IPS-NIHi11 (cell line): ENCODE results near the gene MMP28.
"Not testable (repeated sequence)": the region's sequence is repeated elsewhere in the genome, so short reads cannot be mapped to it uniquely, and the experiment has no call there.

Experiments
- DNase-seq: peaks from one replicate; pipeline ENCODE4 v3.0.0; 2012; ENCODE audit warnings: mixed read lengths, low spot score

MMP28 gene

DNA sequence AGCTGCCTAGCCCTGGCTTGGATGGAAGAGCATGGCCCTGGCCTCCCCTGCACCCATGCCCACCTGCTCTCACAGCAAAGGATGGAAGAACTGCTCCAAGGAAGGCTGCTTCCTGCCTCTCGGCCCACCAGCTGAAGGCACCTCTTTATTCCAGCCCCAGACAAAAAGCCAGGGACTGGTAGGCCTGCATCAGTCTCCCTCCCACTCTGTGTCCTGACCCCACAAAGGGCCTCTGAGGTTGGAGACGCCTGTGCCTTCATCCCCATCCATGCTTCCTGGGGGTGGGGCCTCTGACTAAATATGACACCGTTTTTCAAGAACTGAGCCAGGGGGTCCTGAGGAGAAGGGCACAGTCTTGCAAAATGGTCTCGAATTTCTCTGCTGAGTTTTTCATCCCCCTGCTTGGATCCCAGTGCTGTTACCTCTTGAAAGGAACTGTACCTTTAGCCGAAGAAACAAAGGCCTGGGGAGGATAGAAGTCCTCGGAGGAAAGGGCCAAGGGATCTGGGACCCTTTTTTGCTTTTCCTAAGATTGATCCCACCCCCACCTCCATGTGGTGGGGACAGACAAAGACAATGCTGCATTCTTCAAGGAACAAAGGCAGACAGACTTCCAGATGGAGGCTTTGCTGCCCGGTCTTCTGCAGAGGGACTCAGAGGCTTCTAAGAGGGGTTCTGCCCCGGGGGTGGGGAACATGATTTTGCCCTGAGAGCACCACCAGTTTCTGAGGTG, 29.5 kb downstream of the MMP28 start:
- no peak for DNase-seq

DNA sequence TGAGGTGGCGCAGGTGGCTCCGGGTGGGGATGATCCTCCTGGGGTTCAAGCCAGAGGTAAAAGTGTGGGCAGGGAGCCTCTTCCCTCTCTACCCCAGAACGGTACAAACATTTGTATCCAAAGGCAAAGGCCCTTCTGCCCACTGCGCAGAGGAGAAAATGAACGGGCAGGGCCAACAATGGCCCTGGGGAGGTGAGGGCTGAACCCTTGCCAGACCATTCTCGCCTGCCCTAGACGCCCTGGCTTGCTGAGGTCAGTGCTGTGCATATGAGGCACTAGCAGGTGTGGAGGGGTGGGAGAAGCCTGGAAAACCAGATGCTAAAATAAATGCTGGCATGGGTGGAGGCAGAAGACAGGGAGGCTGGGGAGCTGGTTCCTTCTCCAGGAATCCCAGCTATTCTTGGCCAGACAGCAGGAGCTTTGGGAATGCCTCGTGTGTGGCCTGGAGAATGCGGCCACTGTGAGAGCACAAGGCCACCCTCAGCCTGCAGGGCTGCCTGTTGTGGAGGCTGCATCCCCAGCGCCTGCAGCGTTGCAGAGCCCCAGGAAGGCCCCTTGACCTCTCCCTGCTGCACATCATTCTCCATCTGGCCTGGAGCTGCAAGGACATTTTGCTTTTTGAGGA, 30.2 kb downstream of the MMP28 start:
- no peak for DNase-seq

DNA sequence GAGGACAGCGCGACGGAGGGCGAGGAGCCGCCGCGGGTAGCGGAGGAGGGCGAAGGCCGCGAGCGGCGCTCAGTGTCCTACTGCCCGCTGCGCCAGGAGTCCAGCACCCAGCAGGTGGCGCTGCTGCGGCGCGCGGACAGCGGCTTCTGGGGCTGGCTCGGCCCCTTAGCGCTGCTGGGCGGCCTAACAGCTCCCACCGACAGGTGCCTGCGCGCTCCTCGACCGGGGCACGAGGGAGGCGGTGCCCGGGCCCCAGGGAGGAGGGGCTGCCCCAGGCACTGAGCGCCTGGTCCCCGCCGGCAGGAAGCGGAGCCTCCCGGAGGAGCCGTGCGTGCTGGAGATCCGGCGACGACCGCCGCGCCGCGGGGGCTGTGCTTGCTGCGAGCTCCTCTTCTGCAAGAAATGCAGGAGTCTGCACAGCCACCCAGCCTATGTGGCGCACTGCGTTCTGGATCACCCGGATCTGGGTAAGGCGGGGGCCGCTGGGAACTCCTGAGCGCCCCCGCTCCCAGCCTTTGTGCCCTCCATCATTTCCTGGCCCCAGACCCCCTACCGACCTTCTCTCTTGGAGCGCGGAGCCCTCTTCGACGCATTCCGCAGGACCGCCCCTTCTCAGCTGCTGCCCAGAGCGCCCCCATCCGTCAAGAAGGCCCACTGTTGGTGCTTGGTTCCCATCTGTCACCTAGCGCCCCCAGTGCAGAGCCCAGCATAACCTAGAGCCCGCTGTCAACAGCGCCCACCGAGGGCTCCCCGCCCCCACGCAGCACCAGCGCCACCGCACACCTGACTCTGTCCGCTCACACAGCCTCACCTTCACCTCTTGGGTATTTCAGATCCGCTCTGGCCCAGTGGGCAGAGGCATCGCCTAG, 31.1 kb downstream of the MMP28 start:
- peak; percentile 99 for DNase-seq

DNA sequence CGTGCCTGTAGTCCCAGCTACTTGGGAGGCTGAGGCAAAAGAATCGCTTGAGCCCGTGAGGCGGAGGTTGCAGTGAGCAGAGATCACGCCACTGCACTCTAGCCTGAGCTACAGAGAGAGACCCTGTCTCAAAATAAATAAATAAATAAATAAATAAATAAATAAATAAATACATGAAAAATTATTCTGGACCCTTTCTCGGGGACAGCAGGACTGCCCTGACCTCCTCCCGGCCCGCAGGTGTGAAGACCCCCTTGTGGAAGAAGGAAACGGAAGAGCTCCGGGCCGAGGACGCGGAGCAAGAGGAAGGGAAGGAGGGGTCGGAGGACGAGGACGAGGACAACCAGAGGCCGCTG, 31.7 kb downstream of the MMP28 start:
- DNase-seq: no peak

DNA sequence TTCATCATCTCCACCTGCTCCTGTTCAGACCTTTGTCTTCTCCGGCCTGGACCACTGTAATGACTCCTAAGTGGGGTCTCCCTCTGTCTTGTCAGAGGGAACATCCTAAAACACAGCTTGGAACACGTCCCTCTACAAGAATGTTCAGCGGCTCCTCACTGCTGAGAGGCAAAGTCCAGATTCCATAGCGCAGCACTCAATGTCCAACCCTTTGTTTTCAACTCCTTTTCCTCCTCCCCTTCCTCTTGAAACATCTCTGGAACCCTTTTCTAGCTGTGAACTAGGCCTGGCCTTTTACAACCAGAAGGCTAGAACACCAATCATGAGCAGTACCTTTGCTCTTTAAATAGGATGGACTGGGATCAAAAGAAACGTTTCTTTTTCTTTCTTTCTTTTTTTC, 33.8 kb downstream of the MMP28 start:
- DNase-seq: no peak

DNA sequence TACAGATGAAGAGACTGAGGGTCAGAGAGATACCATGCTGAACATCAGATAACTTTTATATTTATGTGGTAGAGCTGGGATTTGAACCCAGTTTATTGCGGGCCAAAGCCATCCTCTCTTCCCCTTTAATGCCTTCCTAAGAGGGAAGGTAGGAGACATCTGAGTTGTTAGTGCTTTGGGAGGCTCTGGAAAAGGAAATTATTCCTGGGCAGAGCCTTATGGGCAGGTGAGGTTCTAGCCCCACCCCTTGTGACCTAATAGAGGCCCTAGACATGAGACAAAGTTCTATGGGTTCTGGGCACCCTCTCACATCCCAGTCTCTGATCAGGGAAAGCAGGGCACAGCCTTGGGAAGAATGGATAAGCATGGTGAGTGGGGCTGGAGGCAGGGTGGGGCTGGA, 34.9 kb downstream of the MMP28 start, which contains the start of gene C17orf50:
Gene C17orf50, plus strand, starts transcription at position 301 of the 400 bp plus-strand sequence. Its CDS starts 55 bp downstream, at position 356.
- no peak for DNase-seq

DNA sequence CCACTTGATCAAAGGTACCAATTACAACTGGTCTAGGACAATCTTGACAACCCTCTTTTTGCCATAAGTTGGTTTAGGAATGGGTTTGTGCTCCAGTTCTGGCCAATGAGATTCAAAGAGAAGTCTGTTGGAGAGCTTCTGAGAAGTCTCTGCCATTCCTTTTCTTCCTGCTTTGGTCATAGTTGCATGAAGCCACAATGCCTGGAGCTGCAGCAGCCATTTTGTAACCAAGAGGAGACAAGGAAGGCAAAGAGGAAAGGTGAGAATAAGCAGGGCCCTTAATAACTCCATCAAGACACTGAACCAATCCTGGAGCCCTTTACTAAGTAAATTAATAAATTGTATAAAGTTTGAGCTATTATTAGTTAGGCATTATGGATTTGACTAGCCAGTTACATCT, 38.2 kb downstream of the MMP28 start:
- DNase-seq: no peak

DNA sequence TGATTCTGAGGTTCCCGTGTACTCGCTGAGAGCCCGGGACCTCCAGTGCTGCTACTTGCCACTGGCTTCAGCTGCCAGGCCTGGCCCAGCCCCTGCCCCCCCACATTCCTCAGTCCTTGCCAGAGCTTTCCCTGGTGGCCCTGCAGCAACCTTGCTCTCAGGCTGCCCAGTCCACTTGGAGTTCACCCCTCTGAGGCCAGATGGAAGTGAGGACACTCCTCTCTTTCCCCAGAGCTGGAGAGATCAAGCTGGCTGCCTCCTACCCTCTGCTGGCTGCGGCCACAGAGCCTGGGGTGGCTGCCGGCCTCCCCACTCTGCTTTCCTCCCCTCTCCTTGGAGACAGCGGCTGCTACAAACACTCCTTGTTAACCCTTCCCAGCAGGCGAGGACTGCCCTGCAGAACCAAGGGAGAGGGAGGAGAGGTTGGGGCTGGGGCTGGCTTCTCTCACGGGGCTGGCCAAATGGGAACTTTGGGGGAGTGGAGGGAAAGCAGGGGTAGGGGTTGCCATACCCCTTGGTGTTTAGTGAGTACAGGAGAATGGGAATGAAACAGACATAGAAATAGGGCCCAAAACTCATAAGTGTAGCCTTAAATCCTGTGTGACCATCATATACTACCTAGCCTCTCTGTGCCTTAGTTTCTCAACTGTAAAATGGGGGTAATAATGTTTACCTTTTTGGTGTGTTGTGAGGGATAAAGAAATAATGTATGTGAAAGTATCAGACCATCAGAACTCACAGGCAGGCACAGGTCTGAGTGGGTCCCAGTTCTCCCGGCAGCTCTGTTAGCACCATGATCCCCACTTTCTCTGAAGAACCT, 42.3 kb downstream of the MMP28 start, which contains the start of gene GAS2L2:
Gene GAS2L2, minus strand, starts transcription at position 295 of the 820 bp plus-strand sequence. CDS start 389 bp downstream, outside the sequence.
- DNase-seq: no peak

DNA sequence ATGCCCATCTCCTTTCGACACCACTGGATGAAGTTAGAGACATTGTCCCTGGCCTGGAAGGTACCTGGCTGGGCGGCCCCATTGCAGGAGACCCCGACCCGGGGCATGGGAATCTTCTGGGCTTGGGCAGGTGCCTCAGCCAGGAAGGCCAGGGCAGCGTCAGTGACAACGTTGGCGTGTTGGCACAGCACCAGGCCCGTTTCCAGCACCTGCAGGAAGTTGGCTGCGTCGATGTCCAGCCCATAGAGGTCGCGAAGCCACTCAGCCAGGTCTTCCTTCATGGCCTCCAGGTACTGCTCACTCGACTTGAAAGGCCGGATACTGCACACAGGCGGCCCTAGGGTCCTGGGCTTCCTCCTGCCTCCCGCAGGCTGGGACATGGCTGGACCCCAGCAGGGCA, 43.0 kb downstream of the MMP28 start:
- DNase-seq: no peak

DNA sequence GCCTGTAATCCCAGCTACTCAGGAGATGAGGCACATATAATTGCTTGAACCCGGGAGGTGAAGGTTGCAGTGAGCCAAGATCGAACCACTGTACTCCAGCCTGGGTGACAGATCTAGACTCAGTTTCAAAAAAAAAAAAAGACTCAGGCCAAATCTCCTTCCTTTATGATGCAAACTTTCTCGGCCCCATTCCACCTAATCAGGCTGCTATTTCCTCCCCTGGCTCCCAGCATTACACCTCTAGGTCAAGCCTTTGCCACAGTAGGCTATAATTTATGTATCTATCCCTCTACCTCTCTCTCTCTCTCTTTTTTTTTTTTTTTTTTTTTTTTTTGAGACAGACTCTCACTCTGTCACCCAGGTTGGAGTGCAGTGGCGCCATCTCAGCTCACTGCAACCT, 43.9 kb downstream of the MMP28 start:
- DNase-seq: not testable (repeated sequence)

DNA sequence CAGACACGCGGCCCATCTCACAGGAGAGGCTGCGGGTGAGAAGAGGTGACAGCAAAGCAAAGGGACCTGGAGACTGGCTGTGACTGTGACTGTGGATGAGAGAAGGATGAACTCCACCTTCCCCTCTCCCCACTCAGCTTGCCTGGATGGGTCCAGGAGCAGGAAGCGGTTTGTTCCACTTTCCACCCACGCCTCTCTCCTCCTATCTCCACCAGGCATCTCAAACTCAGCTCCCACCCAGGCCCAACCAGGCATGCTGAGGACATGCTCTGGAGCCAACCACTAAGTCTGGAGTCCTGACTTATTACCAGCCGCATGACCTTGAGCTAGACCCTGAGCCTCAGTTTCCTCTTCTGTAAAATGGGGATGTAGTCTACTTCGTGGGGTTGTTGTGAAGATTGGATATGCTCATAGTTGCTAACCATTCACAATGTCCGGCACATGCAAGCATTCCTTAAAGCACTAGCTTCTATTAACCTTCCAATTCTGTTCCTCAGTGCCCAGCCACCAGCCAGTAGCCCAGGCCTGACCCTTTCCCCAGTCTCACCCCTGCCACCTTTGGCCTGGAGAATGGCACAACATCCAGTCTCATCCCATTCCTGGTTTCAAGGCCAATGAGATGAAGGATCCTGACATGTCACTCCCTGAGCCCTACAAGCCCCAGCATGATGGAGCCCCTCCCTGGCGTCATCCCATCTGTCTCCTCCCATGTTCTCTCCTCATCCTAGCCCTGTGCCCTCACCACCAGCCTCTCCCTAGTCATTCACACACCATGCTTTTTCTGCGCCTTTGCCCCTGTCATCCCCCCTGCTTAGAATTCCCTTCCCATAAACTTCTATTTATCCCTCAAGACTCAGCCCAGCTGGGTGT, 44.7 kb downstream of the MMP28 start:
- no peak for DNase-seq

DNA sequence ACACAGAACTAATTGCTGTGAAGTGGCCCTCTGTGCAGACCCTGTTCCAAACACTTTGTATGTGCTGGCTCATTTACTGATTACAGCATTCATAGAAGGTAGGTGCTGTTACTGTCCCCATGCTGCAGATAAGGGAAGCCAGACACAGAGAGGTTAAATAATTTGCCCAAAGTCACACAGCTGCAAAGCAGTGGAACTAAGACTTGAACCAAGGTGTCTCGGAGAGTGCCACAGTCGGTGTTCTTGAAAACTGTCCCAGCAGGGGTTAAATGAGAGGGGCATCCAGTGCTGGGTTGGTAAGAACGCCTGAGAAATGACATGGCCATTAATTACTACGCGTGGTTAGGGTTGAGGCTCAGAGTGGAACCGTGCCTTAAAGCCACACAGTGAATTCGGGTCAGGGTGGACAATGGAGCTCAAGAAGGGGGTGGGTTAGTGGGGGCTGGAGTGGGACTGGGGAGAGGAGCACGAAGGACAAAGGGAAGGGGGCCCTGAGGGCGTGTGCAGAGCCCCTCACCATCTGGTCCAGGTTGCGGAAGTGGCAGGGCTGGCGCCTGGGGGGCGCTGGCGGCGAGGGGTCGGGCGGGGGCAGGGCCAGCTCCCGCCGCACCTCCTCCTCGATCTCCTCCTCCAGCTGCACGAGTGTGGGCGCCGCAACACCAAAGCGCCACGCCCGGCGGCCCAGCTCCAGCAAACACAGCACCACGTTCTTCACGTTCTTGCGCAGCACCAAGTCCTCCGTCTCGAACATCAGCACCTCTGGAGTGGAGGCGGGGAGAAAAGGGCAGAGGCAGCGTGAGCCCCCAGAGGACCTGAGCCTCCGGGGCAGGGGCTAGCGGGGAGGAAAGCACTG, 45.7 kb downstream of the MMP28 start:
- DNase-seq: peak; percentile 69

DNA sequence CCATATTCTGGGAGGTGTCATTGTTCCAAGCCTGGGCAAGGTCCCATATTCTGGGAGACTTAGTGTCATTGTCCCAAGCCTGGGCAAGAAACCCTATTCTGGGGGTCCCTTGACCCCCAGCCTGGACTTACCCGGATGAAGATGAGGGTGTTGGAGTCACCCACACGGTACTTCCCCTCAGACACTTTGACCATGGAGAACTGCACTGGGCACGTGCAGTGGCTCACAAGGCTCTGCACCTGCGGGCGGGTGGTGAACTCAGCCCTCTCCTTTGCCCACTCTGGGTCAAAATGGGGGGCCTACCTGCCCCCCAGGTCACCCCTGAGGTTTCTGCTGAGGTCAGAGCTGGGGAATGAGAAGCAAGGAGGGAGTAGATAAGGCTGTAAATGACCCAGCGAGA, 46.5 kb downstream of the MMP28 start:
- DNase-seq: no peak

DNA sequence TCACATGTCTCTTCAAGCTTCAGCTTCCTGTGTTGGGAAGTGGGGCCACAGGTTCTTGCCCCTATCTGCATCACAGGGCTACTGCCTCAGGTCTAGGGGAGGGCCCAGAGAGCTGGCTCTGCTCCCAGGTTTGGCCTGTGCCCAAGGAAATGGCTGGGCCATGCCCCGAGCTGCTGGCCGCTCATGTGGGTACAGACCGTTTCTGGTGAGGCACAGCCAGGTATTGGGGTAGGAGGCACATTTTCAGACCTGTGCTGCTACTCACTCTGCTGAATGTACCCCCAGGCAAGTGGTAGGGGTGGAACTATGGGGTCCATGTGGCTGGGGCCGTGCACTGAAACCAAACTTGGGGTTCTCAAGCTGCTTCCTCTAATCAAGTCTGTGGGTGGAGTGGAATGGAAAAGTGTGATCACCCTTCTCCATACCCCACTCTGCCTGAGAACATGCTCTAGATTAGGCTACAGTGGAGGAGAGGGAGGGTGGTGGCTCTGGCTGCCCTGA, 47.0 kb downstream of the MMP28 start:
- DNase-seq: no peak

DNA sequence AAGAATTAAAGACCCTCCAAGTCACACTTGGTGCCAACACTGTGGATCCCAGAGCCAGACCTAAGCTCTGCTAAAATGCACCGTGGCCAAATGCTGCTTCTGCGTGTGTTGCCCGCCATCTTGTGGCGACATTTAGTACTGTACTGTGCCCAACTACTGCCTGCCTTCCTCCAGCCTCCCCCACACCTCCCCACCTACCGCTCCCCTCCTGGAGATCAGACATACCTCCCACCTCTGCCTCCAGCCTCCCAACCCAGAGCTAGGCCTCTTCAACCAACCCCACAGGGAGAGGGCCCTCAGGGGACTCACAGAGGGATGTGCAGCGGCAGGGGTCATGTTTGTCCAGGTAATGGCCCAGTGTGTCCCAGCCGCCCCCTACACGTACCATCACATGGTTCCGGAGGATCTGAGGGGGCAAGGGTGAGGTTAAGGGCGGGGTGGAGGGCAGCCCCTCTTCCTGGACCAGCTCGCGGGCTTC, 47.9 kb downstream of the MMP28 start:
- DNase-seq: peak; percentile 88

DNA sequence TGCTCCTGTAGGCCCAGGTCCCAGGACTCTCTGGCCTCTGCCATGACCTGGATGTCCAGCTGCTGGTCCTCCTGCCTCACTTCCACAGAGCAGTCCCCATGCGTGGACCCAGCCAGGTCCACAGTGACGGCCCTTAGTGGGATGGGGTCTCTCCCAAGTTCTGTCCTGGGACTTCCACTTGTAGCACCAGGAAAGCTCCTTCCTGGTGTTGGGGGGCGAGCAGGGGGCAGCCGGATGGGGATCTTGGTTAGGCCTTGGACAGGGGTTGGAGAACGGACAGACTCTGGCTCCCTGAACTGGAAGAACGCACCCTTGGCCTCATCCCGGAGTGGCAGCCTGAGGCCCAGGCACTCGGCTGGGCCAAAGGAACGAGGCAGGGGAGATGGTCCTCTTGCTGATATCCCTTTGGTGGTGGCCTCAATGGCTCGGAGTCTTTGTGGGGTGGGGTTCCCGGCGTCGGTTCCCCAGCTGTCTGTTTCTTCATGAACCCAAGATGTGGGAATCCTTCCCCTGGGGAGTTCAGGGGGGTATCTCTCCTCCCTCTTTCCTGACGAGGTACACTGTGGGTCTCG, 49.6 kb downstream of the MMP28 start:
- no peak for DNase-seq

DNA sequence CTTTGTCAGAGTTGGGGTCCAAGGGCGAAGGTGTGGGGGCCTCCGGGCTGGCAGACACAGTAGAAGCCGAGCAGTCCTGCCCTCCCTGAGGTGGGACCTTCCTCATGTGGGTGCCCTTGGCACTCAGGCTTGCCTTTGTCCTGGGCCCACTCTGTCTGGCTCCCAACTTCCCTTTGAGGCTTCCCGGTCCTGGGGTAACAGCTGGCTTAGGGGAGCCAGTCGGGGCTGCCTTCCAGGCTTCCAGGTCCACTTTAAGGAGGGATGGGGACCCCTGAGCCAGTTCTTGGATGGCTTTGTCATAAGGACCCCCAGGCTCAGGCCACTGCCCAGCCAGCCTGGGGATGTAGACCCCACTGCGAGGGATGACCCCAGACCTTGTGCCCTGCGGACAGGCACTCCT, 50.2 kb downstream of the MMP28 start:
- DNase-seq: no peak

DNA sequence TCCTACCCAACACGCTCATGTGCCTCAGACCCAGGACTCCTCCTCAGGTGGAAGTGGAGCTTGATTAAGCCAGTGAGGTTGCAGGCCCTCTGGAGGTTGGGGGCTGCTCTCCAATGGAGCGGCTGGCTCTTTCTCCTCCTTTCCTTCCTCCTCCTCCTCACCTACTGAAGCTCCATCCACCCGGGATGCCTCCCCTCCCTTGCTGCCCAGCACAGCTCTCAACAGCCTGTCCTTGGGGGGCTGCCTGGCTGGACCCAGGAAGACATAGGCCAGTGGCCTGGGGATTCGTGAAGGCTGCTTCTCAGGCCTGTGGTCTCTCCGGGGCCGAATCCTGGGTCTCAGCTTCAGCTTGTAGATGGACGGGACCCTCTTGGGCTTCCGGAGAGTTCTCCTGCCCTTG, 50.6 kb downstream of the MMP28 start:
- DNase-seq: no peak

DNA sequence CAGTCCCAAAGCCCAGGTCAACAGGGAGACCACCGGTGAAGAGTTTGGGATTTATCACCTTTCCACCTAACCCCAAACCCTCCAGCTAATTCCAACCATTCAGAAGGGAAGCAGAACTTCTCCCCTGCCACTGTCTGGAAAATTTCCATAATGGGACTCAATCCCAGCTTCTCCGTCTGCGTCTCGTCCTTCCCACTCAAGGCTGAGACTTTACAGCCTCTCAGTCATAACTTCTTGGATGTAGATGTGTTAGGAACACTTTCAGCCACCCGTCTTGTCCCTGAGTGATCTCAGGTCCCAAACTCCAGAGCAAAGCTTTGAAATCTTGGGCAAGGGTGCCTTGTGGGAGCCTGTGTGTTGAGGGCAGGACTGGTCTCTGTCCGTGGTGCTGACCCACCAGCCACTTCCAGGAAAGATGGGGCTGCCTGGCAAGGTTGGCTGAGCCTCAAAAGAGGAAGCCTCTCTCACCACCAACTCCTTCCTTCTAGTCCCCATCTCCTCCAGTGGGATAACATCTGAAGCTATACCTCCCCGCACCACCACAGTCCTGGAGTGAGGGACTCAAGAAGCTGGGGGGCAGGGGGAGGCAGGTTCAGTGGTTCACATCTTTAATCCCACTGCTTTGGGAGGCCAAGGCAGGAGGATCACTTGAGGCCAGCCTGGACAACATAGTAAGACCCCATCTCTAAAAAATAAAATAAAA, 51.7 kb downstream of the MMP28 start:
- DNase-seq: peak; percentile 80
